Dendritic cell treated with granulocyte-macrophage colony-stimulating factor and Interleukin-4, amounts not matched to agents 40 ng/mL and 50 ng/mL, for 4 days (primary cell): Measurements from ENCODE around the gene MAP10.

ENCODE experiments used
- H3K27ac Mint-ChIP-seq: one replicate; pipeline ENCODE4 v1.8.0; 2022; ENCODE audit warnings: mild to moderate bottlenecking, mixed read lengths
- H3K27me3 Mint-ChIP-seq: one replicate; pipeline ENCODE4 v1.8.0; 2022; ENCODE audit warnings: mild to moderate bottlenecking, mixed read lengths
- H3K36me3 Mint-ChIP-seq: one replicate; pipeline ENCODE4 v1.8.0; 2022; ENCODE audit warnings: low read depth, mixed read lengths
- H3K4me1 Mint-ChIP-seq: one replicate; pipeline ENCODE4 v1.8.0; 2022; ENCODE audit warnings: low read depth, mixed read lengths
- H3K4me3 Mint-ChIP-seq: one replicate; pipeline ENCODE4 v1.8.0; 2022; ENCODE audit warnings: mild to moderate bottlenecking, moderate library complexity, mixed read lengths
- H3K9me3 Mint-ChIP-seq: one replicate; pipeline ENCODE4 v1.8.0; 2022; ENCODE audit warnings: mixed read lengths
- intact Hi-C: fragments of 100-400 bp; cut with micrococcal nuclease; formaldehyde crosslinking; loops from one replicate; pipeline ENCODE4 v1.15.0; 2022

The MAP10 gene

GRCh38 chr1:232786845-232787455, 18.3 kb upstream of the MAP10 start:
- H3K9me3 Mint-ChIP-seq, result no peaks in the 10 kb centered on the region
- no peaks in the 10 kb centered on the region for H3K36me3 Mint-ChIP-seq
- H3K4me3 Mint-ChIP-seq, result no peak overlapping the region
- H3K4me1 Mint-ChIP-seq, result no peaks in the 10 kb centered on the region
- no peaks in the 10 kb centered on the region for H3K27me3 Mint-ChIP-seq
- no peak overlapping the region for H3K27ac Mint-ChIP-seq
- intact Hi-C loops, result no loop called here

DNA sequence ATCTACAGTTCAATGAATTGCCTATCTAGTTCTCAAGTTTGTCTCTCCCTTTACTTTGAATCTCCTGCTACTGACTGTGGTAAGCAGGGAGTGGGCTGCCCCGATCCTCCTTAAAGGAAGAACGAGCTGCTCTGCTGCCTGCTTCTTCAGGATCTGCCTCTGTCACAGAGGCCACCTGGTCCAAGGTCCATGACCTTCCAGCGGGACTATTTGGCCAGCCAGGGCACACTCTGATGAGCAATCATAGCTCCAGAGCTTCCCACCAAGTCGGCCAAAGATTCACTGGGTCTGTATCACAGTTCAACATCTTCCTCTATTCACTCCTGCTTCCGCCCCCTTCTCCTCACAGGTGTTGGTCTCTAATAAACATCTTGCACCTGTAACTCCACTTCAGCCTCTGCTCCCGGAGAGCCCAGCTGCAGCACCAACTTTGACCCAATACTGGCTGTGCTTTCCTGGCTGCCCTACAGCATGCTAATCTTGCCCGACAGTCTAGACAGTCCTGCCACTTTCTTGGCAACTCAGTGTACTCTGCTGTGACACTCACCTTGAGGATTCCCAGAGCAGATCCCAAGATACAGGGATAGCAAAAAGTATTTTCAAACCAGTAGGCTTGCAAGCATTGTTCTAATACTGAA, 16.9 kb upstream of the MAP10 start:
- H3K4me1 Mint-ChIP-seq, result no peaks in the 10 kb centered on the region
- no peak overlapping the region for H3K27ac Mint-ChIP-seq
- intact Hi-C loops, result no loop called here

GRCh38 chr1:232789651-232790050, 15.6 kb upstream of the MAP10 start:
- Mint-ChIP-seq H3K4me1 (peaks cover 5% of the 10 kb centered on the region), H3K9me3 (no peaks in the 10 kb centered on the region), H3K4me3 (no peak overlapping the region), H3K27ac (no peak overlapping the region), H3K27me3 (no peaks in the 10 kb centered on the region), H3K36me3 (no peaks in the 10 kb centered on the region)
- intact Hi-C loops, result no loop called here

More for the DNA sequence above, 16.9 kb upstream of the MAP10 start:
- Mint-ChIP-seq H3K4me3 (no peak overlapping the region), H3K9me3 (no peaks in the 10 kb centered on the region), H3K27me3 (no peaks in the 10 kb centered on the region), H3K36me3 (no peaks in the 10 kb centered on the region)

DNA sequence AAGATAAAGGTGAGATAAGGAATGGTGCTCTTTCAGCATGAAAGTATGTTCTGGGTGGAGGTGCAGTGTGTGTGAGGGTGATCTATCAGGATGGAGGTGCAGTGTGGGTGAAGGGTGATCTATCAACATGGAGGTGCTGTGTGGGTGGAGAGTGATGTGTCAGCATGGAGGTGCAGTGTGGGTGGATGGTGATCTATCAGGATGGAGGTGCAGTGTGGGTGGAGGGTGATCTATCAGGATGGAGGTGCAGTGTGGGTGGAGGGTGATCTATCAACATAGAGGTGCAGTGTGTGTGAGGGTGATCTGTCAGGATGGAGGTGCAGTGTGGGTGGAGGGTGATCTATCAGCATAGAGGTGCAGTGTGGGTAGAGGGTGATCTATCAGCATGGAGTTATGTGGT, 12.3 kb upstream of the MAP10 start:
- intact Hi-C loops, result no loop called here
- Mint-ChIP-seq H3K4me1 (peaks cover 5% of the 10 kb centered on the region), H3K4me3 (no peak overlapping the region), H3K27me3 (no peaks in the 10 kb centered on the region), H3K9me3 (no peaks in the 10 kb centered on the region), H3K27ac (no peak overlapping the region), H3K36me3 (no peaks in the 10 kb centered on the region)

DNA sequence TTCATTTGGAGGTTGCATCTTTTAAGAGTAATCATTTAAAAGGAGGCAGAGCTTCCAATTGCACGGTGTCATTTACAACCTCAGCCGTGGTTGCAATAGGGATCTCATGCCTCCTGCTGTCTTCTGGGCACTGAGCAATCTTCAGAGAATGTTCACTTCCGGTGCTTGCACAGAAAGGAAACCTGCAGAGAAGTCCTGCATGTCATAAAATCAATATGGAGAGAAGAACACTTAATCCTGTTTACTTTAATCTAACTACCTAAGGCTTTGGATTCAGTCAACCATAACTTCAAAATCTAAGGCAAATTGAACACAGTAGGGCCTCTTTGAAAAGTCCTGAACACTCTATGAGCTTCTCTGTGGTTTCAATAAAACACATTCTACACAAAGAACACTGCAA, 11.3 kb upstream of the MAP10 start:
- H3K27ac Mint-ChIP-seq, result no peak overlapping the region
- H3K9me3 Mint-ChIP-seq, result no peaks in the 10 kb centered on the region
- no peak overlapping the region for H3K4me3 Mint-ChIP-seq
- H3K36me3 Mint-ChIP-seq, result no peaks in the 10 kb centered on the region
- peaks cover 5% of the 10 kb centered on the region for H3K4me1 Mint-ChIP-seq
- H3K27me3 Mint-ChIP-seq, result no peaks in the 10 kb centered on the region
- intact Hi-C loops, result no loop called here

GRCh38 chr1:232795497-232796053, 9.6 kb upstream of the MAP10 start:
- intact Hi-C loops, result no loop called here

DNA sequence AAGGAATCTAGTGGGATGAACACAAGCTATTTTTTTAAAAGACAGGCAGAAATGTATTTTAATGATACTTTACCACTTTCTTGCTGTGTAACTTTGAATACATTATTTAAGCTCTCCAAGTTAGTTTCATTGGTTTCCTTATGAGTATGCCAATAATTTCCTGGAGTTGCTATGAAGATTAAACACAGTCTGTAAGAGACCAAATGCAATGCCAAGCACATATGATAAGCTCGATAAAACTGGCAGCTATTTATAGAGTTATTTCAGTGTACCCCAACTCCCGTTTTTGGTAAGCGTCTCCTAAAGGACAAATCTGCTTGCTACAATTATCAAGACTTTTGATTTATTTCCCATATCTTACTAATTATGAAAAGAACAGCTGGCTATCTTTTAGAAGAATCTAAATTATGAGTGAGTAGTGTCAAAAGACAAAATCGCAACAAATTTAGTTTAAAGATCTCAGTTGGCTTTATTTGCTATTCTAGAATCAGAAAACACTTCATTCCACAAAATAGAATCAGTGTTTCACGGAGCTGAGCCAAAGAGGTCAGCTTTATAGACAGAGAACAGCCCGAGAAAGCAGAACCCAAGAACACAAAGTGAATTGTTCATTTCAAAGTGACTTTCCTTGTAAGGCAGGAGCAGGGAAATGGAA, 7.2 kb upstream of the MAP10 start:
- Mint-ChIP-seq H3K27me3 (no peaks in the 10 kb centered on the region), H3K27ac (no peak overlapping the region), H3K36me3 (no peaks in the 10 kb centered on the region), H3K9me3 (no peaks in the 10 kb centered on the region), H3K4me1 (peaks cover 5% of the 10 kb centered on the region), H3K4me3 (no peak overlapping the region)
- intact Hi-C loops, result no loop called here

More at GRCh38 chr1:232795497-232796053, 9.6 kb upstream of the MAP10 start:
- Mint-ChIP-seq H3K4me1 (peaks cover 5% of the 10 kb centered on the region), H3K4me3 (no peak overlapping the region), H3K27ac (no peak overlapping the region), H3K9me3 (no peaks in the 10 kb centered on the region), H3K27me3 (no peaks in the 10 kb centered on the region), H3K36me3 (no peaks in the 10 kb centered on the region)

GRCh38 chr1:232798920-232799319, 6.3 kb upstream of the MAP10 start:
- no peak overlapping the region for H3K27ac Mint-ChIP-seq
- H3K4me3 Mint-ChIP-seq, result no peak overlapping the region
- no peaks in the 10 kb centered on the region for H3K27me3 Mint-ChIP-seq
- no peaks in the 10 kb centered on the region for H3K36me3 Mint-ChIP-seq
- intact Hi-C loops, result no loop called here
- no peaks in the 10 kb centered on the region for H3K9me3 Mint-ChIP-seq
- peaks cover under 1% of the 10 kb centered on the region for H3K4me1 Mint-ChIP-seq

DNA sequence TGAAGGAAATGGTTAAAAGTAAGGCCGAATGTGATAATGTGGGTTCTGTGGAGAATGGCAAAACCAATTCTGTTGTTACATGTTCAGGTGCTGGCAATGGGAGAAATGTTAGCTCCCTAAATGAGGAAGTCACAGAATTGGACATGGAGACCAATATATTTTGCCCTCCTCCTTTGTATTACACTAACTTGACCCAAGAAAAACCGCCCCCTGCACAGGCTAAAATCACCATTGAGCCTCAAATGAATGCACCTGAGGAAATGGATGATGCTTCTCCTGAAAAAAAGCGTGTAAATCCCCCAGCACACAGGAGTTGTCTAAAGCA, 932 bp downstream of the MAP10 start:
- H3K4me1 Mint-ChIP-seq, result peaks cover 26% of the 10 kb centered on the region
- no peaks in the 10 kb centered on the region for H3K9me3 Mint-ChIP-seq
- H3K4me3 Mint-ChIP-seq, result peak overlapping the region; percentile 93
- H3K27ac Mint-ChIP-seq, result peak overlapping the region; percentile 93
- no peaks in the 10 kb centered on the region for H3K27me3 Mint-ChIP-seq
- intact Hi-C loops, result loop anchor here (5.0 kb wide), 1 partner anchor 146 kb away; the partner anchor contains the start of gene NTPCR
- H3K36me3 Mint-ChIP-seq, result peaks cover 12% of the 10 kb centered on the region

GRCh38 chr1:232810856-232811255, 5.6 kb downstream of the MAP10 start:
- Mint-ChIP-seq H3K9me3 (no peaks in the 10 kb centered on the region), H3K4me3 (no peak overlapping the region), H3K4me1 (peaks cover 24% of the 10 kb centered on the region), H3K27ac (no peak overlapping the region), H3K27me3 (no peaks in the 10 kb centered on the region), H3K36me3 (peaks cover 3% of the 10 kb centered on the region)
- intact Hi-C loops, result no loop called here

GRCh38 chr1:232812560-232812959, 7.3 kb downstream of the MAP10 start:
- intact Hi-C loops, result no loop called here
- Mint-ChIP-seq H3K27ac (no peak overlapping the region), H3K4me1 (peaks cover 11% of the 10 kb centered on the region), H3K27me3 (no peaks in the 10 kb centered on the region), H3K4me3 (no peak overlapping the region), H3K36me3 (no peaks in the 10 kb centered on the region), H3K9me3 (no peaks in the 10 kb centered on the region)

DNA sequence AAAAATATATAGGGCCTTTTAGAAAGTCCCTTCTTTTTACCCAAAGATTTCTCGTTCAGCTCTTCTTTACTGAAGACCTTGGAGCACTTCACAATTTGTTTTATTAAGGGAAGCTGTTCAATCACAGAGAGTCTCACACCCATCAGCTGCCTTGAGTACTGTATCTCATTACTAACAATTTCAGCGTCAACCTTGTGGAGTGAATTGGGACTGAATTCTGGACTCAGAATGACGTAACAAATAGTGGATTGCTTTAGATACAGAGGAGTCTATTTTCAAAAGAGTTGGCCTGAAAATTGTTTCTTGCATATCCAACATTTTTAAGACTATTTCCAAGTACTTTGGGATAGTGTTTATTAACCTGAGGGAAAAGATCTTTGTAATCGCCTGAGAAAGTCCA, 7.9 kb downstream of the MAP10 start:
- Mint-ChIP-seq H3K27ac (no peak overlapping the region), H3K4me3 (no peak overlapping the region), H3K9me3 (no peaks in the 10 kb centered on the region), H3K4me1 (peaks cover 11% of the 10 kb centered on the region), H3K27me3 (no peaks in the 10 kb centered on the region), H3K36me3 (no peaks in the 10 kb centered on the region)
- intact Hi-C loops, result no loop called here

GRCh38 chr1:232813760-232814159, 8.5 kb downstream of the MAP10 start:
- Mint-ChIP-seq H3K9me3 (no peaks in the 10 kb centered on the region), H3K27me3 (no peaks in the 10 kb centered on the region), H3K36me3 (no peaks in the 10 kb centered on the region), H3K27ac (no peak overlapping the region), H3K4me3 (no peak overlapping the region), H3K4me1 (peaks cover 11% of the 10 kb centered on the region)
- intact Hi-C loops, result no loop called here

- no peak overlapping the region for H3K27ac Mint-ChIP-seq
- intact Hi-C loops, result no loop called here
- H3K9me3 Mint-ChIP-seq, result no peaks in the 10 kb centered on the region
- no peaks in the 10 kb centered on the region for H3K36me3 Mint-ChIP-seq
- no peak overlapping the region for H3K4me3 Mint-ChIP-seq
- no peaks in the 10 kb centered on the region for H3K27me3 Mint-ChIP-seq
- peaks cover 11% of the 10 kb centered on the region for H3K4me1 Mint-ChIP-seq
These were observed 11.1 kb downstream of the MAP10 start for GRCh38 chr1:232816324-232816723.
